Stimulated activated CD8-positive, alpha-beta memory T cell treated with anti-CD3 and anti-CD28 coated beads, Interleukin-4, amount 100 ng/mL, for 4 hours (primary cell): ENCODE measurements around the gene CCL27.

Experiments
- DNase-seq, 2 donors: peaks; one replicate each; pipeline ENCODE4 v3.0.0-alpha.2; 2020; ENCODE audit warnings: low read depth in 2 of 2, low spot score in 1 of 2

Gene CCL27

DNA sequence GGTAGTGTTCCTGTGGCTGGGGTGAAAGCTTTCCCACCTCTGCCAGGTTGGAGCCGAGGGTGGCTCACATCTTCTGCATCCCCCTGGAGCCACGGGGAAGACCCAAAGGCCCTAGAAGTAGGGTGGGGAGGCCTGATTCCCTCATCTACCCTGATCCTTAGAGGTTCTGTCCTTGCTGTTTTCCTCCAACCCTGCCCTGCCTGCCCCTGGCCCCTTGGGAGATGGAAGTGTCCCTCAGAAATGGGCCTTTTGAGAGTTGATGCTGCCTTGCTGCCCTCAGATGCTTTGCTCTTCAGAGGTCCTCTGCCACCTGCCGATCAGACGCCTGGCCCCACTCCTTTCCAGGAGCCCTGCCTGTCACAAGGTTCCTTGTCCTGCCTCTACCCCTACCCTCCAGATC, 22.4 kb upstream of the CCL27 start:
- no peak for DNase-seq

DNA sequence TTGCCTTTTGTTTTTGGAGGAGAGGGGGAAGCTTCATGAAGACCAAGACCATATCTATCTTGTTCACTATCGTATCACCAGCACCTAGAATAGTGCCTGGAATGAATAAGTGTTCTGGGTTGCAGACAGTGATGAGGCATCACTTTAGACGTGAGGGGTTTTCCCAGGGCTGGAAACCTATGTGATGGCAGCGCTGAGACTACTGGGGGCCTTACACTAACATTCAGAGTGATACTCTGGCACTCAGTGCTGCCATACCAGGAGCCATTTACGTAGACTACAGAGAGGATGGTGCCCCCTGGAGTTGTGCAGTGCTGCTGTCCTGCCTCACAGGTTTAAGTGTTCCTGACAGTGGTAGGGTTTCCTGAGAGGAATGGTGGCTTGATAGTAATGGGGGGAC, 21.7 kb upstream of the CCL27 start:
- no peak for DNase-seq

DNA sequence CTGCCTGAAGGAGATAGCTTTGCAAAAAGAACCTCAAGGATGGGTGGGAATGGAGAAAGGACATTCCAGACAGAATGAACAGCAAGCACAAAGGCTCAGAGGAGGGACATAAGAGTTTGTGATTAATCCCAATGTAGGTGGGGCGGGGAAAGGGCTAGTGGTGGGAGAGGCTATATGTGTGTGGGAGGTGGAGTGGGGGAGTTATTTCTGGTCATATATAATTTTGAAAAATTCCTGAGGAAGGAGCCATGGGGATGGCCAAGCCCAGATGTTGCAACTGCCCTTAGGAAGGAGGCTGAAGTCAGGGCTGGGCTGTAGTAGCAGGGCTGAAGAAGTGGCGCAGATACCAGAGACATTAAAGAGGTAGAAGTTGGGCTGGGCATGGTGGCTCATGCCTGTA, 13.4 kb upstream of the CCL27 start:
- no peak for DNase-seq

DNA sequence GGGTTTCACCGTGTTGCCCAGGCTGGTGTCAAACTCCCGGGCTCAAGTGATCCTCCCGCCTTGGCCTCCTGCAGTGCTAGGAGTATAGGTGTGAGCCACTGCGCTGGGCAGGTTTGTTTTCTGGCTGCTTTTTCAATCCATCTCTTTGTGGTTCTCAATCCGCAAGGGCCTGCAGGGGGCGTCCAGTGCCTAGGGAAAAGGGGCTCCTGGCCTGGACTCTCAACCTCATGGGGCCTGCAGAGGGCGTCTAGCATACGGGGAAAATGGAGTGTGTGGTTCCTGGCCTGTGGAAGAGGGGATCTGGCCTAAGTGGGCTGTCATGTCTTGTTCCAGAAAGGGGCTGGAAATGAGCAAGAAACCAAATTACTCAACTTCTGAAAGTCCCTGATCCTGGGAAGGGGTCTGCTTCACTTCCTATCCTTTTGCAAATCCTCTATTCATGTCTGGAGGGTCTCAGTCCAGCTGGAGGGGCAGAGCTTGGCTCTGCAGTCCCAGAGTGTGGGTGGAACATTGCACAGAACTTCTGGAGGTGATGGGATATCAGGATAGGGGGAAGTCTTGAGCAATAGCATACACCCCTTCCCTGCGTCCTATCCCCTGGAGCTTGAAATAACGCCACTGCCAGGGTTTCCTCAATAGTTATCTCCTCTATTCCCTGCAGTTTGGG, 12.7 kb upstream of the CCL27 start:
- peak; percentile 18 to 19 for DNase-seq

DNA sequence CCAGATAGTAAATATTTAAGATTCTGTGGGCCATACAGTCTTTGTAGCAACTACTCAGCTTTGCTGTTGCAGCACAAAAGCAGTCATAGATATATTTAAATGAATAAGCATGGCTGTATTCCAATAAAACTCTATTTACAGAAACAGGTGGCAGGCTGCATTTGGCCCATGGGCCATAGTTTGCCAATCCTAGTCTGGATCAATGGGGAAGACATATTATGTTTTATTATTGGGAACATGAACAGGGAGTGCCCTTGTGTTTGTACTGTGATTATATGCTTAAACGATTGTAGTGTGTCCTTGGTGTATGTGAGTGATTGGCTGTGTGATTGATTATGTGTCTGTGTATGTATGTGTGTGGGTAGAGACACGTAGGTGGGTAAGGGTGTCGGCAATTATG, 12.0 kb upstream of the CCL27 start:
- DNase-seq = no peak

DNA sequence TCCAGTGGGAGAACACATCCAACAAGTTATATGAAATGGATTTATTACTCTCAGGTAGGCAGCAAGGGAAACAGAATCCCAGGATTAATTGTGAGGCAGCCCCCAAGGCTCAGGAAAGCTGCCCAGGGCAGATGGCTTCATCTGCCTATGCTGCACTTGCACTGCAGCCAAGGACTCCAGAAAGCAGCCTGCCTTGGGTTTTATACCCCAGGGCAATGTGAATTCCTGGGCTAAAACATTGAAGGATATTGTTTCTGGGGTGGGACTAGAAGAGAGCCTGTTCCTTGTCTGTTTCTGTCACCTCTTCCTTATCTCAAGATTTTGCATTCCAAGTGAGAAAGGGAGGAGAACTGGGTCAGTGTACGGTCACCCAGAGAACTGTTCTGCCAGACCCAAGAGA, 8.8 kb upstream of the CCL27 start:
- no peak for DNase-seq

DNA sequence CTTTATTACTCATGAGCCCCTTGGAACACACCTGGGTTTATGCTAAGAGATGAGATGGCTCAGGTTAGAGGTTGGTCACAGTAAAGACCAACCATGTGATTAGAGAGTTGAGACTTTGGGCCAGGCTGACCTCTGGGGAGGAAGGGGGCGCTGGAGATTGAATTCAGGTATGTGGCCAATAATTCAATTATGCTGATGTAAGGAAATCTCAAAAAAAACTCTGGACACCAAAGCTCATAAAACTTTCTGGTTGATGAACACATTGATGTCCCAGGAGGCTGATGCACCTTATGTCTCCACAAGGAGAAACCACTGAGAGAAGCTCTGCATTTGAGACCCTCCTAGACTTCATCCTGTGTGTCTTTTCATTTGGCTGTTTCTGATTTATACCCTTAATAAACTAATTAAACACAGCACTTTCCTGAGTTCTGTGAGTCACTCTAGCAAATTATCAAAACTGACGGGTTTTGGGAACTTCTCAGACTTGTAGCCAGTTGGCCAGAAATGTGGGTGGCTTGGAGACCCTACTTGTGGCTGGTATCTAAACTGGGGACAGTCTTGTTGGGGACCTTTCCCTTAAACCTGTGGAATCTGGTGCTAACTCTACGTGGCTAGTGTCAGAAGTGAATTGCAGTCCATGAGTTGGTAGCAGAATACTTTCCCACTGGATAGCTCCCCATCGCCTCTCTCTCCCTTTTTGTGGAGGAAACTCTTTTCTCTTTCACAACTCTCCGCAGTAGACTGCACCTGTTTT, 7.5 kb upstream of the CCL27 start:
- DNase-seq = no peak

DNA sequence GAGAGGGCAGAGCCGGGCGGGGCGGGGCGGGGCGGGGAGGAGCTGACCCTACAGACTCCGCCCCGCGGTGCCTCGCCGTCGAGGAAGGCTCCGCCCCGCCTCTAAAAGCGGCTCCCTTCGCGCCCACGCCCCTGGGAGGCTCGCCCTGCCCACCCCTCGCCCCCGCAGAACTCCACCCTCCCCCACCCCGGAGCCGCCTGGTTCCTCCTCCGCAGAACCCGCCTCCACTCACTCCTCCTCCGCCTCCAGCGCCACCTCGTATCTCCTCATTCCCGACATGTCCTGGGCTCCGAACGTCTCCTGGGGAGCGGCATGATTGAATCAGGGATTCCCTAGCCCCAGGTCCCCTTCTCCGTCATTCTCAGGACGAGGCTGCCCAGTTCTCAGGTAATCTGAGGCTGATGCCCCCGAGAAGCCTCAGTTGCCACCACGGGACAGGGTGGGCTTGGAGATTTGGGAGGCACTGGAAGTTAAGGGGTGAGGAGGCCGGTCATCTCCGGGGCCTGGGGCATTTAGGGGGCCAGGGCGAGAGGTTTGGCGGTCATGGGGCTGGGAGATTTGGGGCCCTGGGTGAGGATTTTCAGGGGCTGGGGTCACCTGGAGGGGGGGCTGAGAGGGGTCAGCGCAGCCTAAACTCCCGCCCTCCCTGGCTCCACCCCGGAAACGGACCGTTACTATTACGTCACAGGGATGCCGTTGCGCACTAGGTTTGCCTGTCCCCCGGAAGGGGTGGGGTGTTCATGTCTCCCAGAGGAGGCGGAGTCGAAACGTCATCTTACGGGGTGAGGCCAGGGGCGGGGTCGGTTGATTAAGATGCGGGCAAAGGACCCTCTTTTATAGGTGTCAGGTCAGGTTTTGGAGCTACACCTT, 3.2 kb upstream of the CCL27 start:
- DNase-seq = peak; percentile 73 to 75

DNA sequence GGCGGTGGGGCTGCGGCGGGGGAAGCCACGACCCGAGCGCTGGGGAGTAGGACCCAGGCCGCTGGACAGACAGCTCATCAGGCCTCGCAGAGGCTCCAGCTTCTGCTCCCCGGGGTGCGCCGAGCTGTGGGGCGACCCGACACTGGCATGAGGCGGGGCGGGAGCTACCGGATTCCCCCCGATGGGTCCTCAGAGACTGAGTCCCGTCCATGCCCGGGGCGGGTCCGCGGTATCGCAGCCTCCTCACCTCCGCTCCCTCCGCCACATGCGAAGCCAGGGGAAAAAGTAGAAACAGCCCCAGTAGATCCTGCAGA, 2.6 kb upstream of the CCL27 start:
- no peak for DNase-seq

DNA sequence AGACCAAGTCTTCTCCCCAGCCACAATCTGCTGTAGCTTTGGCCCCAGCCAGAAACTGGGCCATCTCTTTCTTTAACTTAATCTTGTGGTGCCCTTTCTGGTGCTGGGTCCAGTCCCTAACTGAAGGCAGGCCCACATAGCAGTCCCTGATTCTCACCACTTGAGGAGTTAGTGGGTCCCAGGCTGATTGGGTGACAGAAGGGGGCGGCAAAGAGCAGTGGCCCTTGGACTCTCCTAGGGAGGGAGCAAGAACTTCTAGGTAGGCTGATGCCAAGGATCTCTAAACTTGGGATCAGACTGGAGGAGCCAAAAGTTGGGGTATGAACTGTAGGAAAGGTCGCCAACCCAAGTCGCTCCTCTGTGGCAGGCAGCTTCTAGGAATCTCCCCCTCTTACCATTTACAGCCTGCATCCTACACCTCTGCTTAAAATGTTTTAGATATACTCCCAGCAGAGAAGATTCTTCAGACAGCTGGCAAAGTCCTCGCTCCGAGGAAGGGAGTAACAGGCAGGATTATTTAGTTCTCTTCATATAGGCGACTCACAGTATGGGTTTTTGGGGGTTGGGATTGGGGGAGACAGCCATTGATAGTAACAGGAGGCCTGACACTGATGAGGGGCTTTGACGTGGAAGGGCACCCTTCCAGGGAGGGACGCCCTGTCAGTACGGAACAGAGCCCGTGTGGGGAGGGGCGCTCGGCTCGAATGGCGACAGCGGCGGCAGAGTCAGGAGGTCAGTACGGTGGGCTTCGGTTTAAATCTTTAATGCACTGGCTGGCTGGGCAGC, 2.0 kb upstream of the CCL27 start:
- peak; percentile 19 to 51 for DNase-seq

DNA sequence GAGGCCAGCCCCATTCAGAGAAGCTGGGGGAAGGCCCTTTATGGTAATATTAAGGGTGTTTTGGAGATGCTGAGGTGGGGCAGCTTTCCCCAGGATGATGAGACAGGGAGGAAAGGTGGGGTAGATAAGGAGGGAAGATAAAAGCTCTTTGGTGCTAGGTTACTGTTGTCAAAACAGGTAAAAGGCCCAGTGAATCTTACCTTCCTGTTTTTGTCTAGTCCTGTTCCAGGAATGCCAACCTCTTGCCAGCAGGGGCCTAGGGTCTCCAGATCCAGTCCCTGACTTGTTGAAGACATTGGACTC, 797 bp upstream of the CCL27 start:
- no peak for DNase-seq

DNA sequence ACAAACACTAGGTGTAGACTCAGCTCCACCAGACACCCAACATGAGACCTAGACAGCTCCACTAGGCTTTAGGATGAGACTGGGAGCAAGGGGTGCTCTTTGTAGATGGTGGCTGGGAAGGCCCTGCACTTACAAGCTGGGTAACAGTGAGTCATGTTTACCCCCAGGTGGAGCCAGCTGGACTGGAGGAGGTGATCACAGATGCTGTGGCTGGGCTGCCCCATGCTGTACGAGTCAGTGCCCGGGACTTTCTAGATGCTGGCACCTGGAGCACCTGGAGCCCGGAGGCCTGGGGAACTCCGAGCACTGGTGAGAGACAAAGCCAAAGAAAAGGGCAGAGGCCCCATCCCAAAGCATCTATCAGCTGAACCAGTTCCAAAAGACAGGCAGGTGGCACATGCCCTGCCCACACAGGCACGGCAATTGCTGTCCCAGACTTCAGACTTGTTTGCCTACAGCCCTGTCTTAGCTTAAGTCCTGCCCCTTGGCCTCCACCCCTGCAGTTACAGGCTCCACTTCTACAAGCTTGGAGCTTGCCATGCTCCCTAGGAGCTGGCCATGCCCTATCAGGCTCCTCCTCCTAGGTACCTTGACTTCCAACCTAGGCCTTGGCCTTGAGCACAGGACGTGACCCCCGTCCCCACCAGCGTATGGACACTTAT, 2.7 kb downstream of the CCL27 start:
- DNase-seq = no peak

DNA sequence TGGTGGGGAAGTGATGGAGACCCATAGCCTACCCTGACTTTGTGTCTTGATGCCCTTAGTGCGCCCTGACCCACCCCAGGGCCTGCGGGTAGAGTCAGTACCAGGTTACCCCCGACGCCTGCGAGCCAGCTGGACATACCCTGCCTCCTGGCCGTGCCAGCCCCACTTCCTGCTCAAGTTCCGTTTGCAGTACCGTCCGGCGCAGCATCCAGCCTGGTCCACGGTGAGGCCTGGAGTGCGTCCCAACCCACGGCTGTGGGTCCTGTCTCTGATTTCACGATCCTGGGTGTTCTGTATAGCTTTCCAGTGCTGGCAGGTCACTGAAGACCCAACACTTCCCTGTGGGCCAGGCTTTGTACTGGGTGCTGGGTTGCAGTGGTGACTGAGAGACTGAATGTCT, 4.0 kb downstream of the CCL27 start:
- no peak for DNase-seq

DNA sequence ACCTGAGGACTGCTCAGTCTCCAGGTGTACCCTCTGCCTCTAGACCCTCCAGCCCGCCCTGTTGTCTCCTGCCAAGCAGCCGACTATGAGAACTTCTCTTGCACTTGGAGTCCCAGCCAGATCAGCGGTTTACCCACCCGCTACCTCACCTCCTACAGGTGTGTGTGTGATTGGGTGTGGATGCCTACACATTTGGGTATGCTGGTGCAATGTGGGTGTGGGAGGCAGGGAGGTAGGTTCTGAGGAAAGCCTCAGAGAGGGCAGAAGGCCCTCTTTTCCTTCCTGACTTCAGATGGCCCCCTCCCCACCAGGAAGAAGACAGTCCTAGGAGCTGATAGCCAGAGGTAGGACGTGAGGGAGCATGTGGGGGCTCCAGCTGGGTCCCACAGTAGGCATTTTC, 5.5 kb downstream of the CCL27 start:
- no peak for DNase-seq

DNA sequence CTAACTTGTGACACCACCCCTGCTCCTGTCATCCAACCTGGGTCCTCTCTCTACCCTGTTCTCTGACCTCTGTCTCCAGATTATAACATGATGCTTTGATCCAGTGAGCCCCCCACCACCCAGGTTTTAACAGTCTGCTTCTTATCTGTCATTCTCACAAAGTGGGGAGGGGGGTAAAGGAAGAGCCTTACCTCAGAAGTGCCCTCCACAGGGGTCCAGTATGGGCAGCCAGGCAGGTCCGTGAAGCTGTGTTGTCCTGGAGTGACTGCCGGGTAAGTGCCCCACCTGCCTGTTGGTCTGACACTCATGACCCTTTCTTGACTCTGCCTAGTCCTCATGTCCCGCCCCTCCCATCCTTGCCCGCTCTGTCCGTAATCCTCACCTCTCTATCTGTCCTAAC, 7.1 kb downstream of the CCL27 start:
- DNase-seq = no peak

DNA sequence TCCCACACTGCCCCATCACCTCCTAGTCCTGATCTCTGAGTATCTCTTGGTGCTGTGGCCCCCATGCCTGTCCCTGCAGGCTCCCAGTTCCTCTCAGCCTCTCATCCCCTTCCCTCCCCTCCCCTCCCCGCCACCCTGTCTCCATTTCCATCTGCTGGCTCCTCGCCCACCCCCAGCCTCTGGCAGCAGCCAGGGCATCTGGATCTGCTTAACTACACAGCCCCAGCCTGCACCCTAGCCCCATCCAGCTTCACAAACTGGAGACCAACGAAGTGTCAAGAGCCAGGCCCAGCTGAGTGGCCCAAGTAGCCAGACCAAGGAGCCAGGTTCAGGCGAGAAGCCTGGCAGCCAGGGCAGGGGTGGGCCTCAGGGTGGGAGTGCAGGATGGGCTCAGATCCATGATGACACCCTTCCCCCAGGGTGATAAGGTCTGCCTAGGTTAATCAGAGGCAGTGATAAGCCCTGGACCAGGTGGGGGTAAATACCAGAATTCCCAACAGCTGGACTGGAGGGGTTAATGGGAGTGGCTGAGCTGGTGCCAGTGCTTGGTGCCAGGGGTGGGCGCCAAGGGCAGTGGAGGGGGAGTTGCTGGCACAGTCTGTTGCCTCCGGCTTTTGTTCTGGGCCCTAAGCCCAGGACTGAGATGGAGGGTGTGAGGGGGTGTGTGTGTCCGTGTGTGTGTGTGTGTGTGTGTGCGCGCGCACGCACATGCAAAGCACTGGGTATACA, 8.0 kb downstream of the CCL27 start:
- DNase-seq = no peak

DNA sequence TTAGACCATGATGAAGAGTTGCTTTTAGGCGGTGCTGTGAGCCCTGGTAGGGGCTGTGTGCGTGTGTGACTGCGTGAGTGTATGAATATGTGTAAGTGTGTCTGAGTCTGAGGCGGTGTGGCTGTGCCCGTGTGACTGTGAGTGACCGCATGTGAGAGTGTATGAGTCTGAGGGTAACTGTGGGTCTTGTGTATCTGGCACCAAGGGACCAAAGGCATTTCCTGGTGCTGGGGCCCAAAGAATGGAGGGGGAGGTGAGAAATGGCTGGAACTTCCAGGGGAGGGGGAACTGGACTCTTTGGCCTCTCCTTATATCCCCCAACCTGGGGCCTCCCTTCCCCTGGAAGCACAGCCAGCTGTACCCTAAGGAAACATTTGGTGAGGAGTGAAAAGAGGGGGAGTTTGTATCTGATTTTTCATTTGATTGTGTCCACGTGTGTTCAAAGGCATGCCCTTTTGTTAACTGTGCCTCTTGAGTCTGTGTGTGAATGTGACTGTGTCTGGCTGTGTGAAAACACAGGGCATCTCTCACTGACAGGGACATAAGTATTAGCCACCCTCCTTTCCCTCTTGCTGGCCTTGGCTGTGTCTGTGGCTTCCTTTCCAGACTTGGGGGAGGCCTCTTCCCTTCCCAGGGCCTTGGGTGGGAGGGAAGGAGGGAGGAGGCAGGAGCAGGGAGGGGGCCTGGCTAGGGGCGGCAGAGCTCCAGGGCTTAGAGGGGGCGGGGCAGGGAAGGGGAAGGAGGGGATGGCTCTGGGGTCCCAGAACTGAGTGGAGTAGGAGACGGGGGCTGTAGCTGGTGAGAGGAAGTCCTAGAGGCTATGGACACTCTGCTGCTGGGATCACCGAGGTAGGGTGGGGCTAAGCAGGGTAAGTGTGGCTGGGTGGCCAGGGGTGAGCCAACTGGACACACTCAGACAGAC, 9.0 kb downstream of the CCL27 start:
- DNase-seq = no peak

DNA sequence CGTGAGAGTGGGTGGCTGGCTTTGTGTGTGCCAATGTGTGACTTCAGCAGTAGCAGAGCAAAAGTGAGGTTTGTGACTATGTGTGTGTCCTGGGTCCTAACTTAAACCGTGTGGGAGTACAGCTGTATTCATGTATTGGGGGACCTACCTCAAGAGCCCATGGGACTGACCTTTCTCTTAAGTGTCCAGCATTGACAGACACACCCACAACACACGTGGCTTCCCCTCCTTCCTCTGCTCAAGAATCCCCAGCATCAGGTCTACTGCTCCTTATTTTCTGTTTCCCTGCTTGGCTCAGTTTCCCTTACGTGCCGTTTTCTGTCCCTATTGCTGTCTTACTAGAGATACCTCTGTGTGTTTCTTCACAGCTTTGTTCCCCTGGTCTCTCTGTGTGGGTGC, 9.9 kb downstream of the CCL27 start:
- no peak for DNase-seq

DNA sequence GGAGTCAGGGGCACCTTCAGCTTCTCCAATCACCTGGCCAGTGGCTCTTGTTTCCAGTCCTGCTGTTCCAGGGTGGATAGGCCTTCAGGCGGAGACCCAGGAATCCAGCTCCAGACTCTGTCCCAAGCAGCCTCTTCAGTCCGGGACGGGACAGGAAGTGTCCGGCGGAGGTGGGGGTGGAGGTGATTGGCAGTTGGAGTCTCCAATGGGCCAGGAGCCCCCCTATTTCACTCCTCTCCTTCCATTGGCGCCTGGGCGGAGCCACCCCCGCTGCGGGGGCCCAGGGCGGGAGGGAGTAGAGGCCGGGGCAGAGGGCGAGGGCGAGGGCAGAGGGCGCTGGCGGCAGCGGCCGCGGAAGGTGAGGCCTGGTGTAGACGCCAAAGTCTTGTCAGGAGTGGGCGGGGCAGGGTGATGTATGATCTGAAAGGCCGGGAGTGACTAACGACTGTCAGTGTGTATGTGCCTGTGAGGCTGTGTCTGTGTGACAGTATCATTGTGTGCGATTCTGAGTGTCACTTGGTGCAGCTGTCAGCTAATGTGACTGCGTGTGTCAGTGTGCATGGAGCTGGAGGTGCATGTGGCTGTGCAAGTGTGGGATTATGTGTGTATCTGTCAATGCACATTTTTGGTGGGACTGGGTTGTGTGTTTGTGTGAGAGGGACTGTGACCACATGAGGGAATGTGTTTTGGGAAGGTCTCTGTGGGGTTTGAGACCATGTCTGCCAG, 10.4 kb downstream of the CCL27 start, which contains the start of gene IL11RA:
Gene IL11RA (plus strand): TSS at position 310 of the 726 bp plus-strand sequence. CDS start 3,033 bp downstream, outside the sequence.
- peak in 1 of 2 donors; percentile 17 for DNase-seq
